GM18907 (cell line): Measurements from ENCODE around the gene DACH1.
A peak's percentile ranks its signal among the peaks of the same experiment; 100 is the strongest.

ENCODE experiments used
- ATAC-seq: cut with Tn5 transposase; IDR thresholded peaks from one replicate; pipeline ENCODE4 v1.9.1; 2021; ENCODE audit warnings: mild to moderate bottlenecking, moderate library complexity; ENCODE audit not compliant: unreplicated experiment

The DACH1 gene

DNA sequence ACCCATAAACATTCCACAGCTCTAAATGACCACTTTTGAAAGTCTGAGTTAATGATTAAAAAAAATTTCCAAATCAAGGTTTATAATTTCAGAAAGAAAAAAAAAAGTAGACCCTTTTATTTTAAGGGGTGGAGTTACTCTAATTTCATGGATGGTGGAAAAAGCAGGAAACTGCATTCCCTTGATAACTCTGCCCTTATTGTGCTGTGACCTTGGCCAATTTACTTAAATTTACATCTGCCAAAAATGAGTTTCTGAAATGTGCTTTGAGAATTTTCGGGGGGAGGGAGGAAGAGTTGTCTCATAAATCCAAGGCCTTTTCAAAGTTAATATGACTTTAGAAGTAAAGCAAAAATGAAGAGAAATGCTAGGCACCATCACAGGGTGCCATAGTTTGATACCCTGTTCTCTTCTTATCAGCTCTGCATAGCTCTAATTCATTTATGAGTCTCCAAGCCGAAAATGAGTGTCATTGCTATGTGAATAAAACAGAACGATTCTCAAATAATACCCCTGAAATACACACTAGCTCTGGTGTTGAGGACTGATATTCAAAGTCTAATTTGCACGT, 367.0 kb downstream of the DACH1 start:
- ATAC-seq: no peak

DNA sequence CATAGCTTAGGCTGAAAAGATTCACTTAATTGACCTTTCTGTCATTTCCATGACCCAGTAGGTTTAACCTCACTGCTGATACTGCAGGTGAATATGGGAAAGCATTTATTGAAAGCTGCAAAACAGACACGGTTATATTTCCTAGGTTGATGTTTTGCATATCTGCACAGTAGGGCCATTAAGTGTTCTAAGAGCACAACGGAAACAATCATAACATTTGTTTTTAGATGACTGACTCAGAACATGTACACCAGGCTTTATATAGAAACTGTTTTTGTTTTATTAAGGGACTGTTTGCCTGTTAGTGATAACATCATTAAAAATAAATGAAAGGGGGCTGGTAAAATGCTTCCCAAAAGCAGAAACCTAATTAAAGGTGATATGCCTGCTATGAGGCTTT, 367.8 kb downstream of the DACH1 start:
- ATAC-seq: no peak

DNA sequence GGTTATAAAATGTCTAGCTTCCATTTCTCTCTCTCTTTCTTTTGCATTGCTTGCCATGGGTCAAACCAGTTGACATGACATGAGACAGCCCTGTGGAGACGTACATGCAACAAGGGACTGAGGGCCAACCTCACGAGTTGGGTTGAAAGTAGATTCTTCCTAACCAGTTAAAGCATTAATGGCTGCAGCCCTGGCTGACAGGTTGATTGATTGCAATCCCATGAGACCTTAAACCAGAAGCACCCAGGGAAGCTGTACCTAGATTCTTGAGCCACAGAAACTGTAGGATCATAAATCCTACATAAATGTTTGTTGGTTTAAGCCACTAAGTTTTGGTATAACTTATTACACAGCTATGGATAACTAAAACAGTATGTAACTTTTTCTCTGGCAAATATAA, 373.8 kb downstream of the DACH1 start:
- ATAC-seq: no peak

DNA sequence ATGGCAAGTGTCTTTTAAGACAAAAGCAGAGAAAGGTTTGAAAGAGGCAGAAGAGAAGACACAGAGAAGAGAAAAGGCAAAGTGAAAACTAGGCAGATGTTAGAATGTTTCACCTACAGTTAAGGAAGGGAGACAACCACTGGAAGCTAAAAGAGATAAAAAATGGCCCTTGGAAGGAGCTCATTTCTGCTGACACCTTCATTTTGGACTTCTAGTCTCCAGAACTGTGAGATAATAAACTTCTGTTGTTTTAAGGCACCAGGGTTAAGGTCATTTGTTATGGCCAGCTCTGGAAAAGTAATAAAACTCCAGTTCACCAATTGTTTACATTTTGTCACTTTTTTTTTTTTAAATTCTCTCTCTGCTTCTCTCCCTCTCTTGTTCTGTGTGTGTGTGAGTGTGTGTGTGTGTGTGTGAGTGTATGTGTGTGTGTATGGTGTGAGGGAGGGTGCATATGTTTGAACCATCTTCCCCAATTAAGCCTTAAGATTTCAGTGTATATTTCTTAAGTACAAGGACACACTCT, 374.6 kb downstream of the DACH1 start:
- no peak for ATAC-seq

DNA sequence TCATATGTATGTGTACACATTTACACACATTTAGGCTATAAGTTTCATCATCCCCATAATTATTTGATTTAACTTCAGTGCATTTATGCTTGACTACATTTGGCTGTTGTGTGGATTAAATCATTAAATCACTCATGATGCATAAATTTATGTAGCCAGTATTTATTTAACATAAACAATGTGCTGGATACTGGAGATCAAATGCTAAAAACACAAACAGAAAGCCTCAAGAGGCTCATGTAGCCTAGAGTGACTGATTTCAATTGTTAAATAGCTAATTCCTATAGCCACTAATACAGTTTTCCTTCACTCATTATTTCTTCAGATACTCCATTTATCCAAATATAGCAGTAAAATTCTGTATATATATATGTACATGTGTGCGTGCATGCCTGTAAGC, 376.0 kb downstream of the DACH1 start:
- no peak for ATAC-seq

DNA sequence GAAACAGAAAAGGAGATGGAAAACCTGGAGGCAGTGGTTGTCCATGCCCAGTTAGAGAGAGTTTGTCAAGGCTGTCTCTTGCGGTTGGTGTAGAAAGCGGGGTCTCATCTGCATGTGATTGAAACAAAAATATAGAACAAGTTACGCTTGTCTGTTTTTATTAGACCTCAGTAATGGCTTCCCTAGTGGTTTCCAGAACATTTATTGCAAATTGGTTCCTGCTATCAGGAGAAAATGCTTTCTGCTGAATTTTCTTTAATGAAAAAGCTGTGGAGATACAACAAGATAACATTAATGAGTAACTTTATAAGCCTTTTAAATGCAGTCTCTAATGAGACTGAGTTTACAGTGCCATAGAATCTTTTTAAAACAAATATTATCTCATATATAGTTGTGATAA, 378.0 kb downstream of the DACH1 start:
- ATAC-seq: no peak

DNA sequence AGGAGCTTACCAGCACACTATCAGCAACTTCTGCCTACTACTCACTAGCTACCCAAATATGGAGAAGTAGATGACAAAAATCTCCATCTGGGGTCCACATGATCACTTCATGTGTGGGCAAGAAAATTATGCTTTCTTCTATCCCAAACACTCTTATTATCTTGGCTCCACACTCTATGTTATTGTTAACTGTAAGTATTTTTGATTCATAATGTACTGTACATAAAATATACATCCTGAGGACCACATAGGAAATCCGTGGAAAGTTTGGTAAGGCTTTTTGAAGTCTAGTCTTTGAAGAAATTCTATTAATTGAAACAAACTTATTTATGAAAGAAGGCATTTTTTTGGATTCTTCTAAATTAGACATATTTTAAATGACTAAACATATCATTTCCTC, 378.8 kb downstream of the DACH1 start:
- ATAC-seq: no peak

DNA sequence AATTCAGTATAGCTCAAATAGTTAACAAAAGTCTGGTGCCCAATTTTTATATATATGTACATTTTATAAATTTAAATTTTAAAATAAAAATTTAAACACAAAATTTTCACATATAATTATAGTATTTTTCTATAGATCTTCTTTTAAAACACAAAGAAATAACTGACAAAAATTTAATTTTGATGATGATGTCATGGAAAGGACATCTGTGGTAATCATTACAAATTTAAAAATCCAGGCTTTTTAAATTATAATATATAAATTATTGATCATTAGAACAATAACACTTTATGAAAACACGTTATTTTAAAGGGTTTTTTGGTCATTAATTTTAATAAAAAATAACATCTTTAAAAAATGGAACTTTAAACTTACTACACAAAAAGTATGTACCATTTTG, 381.1 kb downstream of the DACH1 start:
- ATAC-seq: no peak

DNA sequence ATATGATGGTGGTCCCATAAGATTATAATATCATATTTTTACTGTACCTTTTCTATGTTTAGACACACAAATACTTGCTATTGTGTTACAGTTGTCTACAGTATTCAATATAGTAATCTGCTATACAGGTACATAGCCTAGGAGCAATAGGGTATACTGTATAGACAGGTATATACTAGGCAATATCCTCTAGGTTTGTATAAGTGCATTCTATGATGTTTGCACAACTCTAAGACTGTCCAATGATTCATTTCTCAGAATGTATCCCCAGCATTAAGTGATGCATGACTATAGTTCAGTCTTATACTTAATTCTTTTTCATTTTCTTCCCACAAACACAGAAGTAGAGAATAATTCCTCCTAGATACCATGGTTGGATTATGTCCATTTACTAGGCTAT, 383.3 kb downstream of the DACH1 start:
- no peak for ATAC-seq

DNA sequence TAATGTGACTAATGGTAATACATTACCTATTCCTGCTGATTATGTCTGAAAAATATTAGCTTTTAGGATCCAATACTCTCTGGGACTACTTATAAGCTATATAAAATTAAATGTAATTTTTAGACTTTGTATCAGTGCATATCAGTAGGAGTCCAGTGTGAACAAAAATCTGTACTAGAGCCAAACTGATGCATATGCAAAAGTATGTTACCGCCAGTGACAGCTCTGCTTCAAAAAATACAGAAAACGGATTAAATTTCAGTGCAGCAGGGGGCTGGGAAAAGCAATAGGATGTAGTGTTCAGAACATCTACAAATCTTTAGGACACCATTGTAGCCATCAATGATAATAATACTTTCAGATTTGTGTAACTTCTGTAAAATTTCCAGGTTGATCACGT, 385.5 kb downstream of the DACH1 start:
- ATAC-seq: no peak

DNA sequence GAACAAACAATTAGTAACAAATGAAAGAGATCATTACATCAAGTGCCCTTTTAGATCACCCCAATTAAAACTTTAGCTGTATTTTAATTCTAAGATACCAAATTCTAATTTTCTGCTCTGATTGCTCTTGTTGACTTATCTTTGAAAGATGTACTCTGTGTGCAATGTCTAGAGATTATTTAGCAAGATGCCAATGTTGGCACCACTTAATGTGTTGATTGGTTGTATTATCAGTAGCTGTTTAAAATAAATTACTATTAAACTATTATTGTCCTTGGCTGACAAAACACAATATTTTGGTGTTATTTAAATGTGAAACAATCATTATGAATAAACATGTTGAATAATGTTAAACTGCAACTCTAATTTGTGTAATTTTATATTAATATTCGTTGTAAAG, 386.0 kb downstream of the DACH1 start:
- no peak for ATAC-seq

DNA sequence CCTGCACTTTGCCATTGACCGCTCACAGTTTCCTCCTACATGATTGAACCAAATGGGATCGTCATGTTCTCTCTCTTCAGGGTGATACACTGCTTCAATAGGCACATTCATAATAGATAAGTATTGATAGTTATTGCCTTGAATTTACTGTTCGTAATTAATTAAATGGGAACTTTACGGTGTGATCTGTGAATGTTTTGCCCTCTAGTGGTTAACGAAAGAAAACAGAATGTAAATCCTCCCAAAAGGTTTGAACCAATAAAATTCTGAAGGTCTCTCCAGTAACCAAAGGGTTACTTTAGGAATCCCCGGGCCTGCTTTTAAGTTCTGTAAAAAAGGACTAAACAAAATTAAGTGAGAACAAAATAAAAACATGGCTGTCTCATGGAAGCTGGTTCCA, 389.3 kb downstream of the DACH1 start:
- ATAC-seq: no peak

DNA sequence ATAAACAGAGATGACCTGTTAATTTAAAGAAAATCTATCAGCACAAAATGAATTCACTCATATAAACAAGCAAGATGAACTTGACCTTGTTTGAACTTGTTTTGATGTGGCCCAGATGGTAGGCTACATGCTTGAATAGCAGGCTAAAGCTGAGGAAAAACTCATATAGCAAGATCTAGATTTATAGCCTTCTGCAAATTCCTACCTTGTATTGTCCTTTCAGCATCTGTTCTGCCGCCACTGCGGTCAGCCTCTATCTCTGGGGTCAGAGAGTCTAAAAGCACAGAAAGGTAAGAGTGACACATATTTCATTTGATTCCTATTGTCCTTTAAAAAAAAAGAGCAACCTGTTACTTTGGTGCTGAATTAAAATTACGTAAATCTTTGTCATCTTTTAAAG, 392.1 kb downstream of the DACH1 start:
- ATAC-seq: no peak

DNA sequence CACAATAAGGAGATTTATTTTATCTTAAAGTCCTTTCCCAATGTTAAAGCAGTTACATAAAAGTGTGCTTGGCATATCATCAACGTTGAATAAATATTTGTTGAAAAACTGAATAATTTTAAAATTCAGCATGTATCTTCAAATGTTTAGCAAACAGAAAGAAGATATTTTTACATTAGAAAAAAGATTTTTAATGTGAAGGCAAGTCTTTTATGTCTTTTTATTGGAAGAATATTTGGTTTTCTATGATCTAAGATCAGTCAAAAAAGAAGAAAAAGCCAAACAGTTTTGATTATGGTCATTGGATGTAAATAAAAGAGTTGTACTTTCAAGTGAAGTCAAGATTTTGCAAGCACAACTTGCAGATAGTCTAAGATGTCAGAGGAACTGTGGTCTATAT, 397.4 kb downstream of the DACH1 start:
- ATAC-seq: no peak

DNA sequence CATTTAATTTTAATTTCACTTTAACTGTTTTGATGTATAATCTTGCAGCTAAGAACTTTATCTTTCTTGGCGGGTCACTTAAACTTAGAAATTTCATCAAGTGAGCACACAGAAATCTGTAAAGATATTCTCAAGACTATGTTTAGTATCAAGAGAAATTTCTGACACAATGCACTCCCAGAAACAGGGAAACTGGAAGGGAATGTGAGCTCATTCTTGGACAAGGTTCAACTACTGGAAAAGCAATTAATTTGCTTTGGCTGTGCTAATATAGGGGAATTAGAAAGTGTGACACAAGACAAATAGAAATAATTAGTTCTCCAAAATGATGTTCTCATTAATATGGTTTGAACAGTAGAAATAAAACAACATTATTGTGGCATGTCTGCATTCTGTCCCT, 402.3 kb downstream of the DACH1 start:
- ATAC-seq: no peak

DNA sequence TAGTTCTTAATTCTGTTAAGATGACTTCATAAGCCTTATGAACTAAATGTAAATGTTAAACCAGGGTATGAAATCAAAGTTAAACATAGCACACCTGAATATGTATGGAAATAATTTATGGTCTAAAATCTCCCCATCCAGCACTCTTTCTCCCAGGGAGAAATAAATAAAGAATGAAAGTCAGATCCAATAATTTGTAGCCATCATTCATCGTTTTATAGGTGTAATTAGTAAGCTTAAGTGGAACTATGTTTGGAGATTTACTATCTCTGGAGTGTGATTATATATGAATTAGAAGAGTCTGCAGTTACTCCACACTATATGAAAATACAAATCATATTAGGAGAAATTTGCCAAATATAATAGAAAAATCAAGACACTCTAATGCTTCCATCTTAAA, 405.1 kb downstream of the DACH1 start:
- no peak for ATAC-seq

DNA sequence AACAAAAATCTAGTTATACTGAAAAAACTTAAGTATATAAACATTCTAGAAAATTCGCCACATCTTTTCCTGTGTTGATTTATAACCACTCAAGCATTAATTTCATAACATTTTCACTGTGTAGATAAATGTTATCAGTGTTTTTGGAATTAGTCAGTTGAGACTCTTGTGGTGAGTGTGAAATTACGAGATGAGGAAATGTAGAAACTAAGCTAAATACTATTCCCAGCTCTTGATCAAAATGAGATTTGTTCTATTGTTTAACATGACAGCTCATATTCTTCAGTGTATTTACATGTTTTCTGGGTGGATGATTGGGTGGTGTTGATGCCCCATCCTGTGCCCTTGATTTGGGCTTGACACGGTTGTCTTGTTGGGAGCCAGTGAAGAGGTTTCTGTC, 406.8 kb downstream of the DACH1 start:
- peak; percentile 75 for ATAC-seq

DNA sequence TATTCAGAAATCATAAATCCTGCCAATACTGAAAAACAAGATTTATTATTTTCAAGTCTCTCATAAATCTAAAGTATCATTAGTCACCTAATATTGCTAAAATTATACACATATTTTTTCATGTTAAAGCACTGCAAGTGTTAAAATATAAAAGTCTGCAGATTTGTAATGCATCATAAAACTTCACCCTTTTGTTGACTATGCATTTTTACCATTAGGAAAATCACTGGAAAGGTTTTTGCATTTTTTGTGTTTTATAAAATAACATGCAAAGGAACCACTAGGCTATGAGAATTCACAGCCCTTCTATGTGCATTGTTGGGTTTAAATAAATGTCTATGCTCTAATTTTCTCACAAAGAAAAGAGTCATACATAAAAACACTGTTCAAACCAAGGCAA, 407.3 kb downstream of the DACH1 start:
- no peak for ATAC-seq

DNA sequence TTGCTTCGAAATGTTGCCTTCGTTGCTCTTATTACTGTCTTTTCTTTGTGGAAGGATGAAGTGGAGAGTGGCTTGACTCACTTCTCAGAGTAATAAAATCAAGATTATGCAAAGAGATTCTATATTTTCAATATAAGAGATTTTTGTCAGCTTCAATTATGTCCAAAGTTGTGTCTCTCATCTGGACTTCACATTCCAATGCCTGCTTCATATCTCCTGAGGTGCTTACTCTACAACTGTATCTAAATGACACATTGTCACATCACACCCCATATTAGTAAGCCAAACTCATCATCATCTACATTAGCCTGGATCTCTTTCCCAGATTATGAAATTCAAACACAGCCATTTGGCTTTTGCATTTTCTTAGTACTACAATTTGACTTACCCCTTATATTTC, 409.4 kb downstream of the DACH1 start:
- no peak for ATAC-seq

DNA sequence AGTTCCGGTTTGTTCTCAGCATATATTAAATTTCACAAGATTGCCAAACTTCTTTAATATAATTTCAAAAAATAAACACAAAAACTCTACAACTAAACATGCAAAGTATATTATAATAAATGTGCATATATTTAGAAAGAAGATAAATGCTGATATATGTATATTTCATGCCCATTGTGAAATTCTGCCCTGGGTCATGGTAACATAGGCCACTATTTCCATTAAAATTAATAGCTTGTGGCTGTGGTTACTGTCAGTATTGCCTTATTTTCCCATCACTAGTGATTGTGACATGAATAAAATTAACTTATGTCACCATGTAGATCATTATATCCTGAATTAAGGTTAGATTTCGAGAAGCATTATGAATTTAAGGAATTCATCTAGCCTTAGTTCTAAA, 410.9 kb downstream of the DACH1 start:
- no peak for ATAC-seq

DNA sequence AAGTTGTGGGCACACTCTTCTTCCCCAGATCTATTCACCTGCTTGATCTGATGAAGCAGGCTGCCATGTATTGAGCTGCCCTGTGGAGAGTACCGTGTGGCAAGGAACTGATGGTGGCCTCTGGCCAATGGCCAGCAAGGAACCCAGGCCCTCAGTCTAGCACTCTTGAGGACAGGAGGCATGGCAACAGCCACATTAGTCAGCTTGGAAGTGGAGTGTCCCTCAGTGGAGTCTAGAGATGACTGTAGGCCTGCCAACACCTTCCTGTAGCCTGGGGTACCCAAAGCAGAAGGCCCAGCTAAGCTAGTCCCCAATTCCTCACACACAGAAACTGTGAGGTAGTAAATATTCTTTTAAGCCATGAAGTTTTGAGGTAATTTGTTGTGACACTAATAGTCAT, 412.5 kb downstream of the DACH1 start:
- ATAC-seq: no peak

DNA sequence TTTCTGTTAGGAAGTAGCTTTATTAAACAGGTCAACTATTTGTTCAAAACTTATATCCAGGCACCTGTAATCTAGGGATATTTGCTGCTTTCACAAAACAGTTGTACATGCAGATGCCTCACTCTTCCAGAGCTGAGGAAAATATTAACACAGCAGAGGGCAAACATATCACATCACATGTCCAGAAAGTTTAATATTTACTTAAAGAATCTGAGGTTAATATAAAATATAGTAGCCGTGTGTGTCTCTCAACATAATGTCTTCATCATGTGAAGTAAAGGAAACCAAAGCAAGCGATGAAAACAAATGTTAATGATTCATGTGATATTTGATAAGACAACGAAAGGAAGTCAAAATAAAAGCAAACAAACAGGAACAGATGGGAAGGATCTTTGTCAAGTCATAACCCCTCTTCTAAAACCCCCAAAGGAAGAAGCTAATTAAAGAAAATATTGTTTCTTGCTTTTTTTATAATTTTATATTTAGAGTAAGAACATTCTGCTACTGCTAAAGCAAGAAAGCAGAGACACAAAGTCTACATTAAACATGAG, 418.8 kb downstream of the DACH1 start:
- ATAC-seq: no peak

DNA sequence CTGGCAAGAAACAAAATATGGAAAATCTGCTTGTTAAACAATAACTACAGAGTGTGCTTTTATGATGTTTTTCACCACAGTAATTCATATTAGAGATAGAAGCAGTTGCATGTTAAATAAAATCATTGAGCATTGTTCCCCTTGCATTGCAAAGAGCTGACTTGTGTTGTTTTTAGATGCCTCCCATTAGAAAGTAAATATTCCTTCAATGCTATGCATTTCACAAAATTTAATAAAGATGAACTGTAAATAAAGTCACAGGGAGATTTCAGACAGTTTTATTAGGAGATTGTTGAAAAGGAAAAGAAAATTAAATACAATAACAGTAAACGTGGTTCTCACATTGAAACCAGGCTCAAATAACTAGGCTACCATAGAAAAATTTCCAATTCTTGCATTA, 429.3 kb downstream of the DACH1 start:
- ATAC-seq: no peak
